Measurements from ENCODE around the gene PATE3. TPM values are rescaled to one million over a fixed set of nuclear protein-coding genes. Genes with fewer than 3 reads are reported as not detected.

Gene PATE3
- total RNA-seq = not detected

DNA sequence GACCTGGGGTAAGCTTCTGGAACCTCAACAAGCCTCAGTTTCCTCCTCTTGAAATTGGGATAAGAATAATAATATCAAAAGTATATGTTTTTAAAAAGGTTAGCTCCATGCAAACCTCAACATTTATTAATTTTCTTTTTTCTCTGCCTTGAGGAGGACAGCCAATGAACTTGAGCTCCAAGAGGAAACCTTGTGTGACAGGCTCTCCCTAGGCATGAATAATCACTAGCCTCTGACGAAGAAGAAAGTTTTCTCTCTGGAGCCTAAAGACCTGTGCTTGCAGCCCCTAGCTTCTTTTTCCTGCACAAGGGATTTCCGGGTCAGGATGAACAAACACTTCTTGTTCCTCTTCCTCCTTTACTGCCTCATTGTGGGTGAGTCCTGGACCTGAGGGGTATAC, at the start of gene PATE3:
PATE3 (plus strand) TSS at position 301 of the 400 bp plus-strand sequence; CDS start at position 326, 25 bp downstream.
- H3K27me3 Mint-ChIP-seq = peaks cover 4% of the 10 kb centered on the region

GRCh38 chr11:125740617-125741016, 47.3 kb upstream of the PATE3 start:
- no peaks in the 10 kb centered on the region for H3K36me3 Mint-ChIP-seq (ENCODE audit: low read depth)
- CTCF ChIA-PET = no interaction called here
- peaks cover 26% of the 10 kb centered on the region for H3K27me3 Mint-ChIP-seq
- POLR2A ChIA-PET = no interaction called here
- no peak overlapping the region for H3K4me3 Mint-ChIP-seq
- no peaks in the 10 kb centered on the region for H3K4me1 Mint-ChIP-seq
- no peak for DNase-seq
- no peaks in the 10 kb centered on the region for H3K9me3 Mint-ChIP-seq
- H3K27ac Mint-ChIP-seq = no peak overlapping the region

More for the DNA sequence above, at the start of gene PATE3:
- H3K36me3 Mint-ChIP-seq (ENCODE audit: low read depth) = no peaks in the 10 kb centered on the region
- H3K4me3 Mint-ChIP-seq = no peak within 1 kb of the TSS
- H3K9me3 Mint-ChIP-seq = no peaks in the 10 kb centered on the region
- no peaks in the 10 kb centered on the region for H3K4me1 Mint-ChIP-seq
- H3K27ac Mint-ChIP-seq = no peak within 1 kb of the TSS
- DNase-seq = no peak
- ChIA-PET CTCF (no interaction called here), POLR2A (no interaction called here)

DNA sequence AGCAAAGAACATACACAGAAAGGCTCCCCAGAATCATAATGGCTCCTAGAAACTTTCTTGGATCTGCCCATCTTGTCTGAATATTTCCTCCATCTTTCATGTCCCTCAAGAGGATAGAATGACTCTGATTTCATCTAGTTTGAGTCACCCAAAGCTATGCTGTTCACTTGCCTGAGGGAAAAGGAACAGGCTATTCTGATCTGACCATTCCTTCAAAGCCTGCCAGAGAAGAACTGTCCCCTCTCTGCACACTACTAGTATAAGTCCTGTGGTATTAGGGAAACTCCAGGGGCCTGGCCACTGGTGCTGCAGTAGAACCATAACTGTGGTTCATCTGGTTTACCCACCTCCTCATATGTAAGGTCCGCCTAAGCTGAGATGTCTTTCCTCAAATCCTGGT, 44.2 kb upstream of the PATE3 start:
- CTCF ChIA-PET = no interaction called here
- H3K36me3 Mint-ChIP-seq (ENCODE audit: low read depth) = no peaks in the 10 kb centered on the region
- H3K9me3 Mint-ChIP-seq = no peaks in the 10 kb centered on the region
- peaks cover 12% of the 10 kb centered on the region for H3K27me3 Mint-ChIP-seq
- POLR2A ChIA-PET = no interaction called here
- no peak overlapping the region for H3K4me3 Mint-ChIP-seq
- no peak overlapping the region for H3K27ac Mint-ChIP-seq
- H3K4me1 Mint-ChIP-seq = no peaks in the 10 kb centered on the region
- no peak for DNase-seq

DNA sequence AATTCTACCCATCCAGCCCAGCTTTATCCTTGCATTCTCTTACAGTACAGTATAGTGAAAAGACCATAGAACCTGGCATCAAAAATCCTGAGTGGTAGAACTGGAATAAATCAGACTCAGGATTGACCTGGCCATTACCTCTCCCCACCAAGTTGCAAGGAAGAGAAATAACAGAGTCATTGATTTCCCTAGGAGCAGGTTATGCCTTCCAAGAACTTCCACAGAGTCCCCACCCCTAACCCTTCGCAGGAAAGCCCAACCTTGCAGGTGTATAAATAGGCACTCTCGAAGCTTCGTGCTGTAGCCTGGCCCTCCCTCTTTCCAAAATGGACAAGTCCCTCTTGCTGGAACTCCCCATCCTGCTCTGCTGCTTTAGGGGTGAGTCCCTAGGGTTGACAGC, 41.9 kb upstream of the PATE3 start, which contains the start of gene PATE1:
PATE1 (plus strand) TSS at position 301 of the 400 bp plus-strand sequence; CDS start at position 327, 26 bp downstream.
- no peak for DNase-seq
- Mint-ChIP-seq H3K27ac (no peak within 1 kb of the TSS), H3K36me3 (ENCODE audit: low read depth) (no peaks in the 10 kb centered on the region), H3K9me3 (no peaks in the 10 kb centered on the region), H3K4me1 (no peaks in the 10 kb centered on the region), H3K27me3 (peaks cover 8% of the 10 kb centered on the region), H3K4me3 (no peak within 1 kb of the TSS)
- ChIA-PET POLR2A (interaction anchor here (0.6 kb wide), 1 partner anchor 466 kb away, joined by 3 read pairs; no protein-coding TSS in a partner anchor), CTCF (no interaction called here)

- no peak for DNase-seq
- no peak overlapping the region for H3K27ac Mint-ChIP-seq
- peaks cover 4% of the 10 kb centered on the region for H3K27me3 Mint-ChIP-seq
- POLR2A ChIA-PET = no interaction called here
- H3K4me1 Mint-ChIP-seq = no peaks in the 10 kb centered on the region
- H3K9me3 Mint-ChIP-seq = no peaks in the 10 kb centered on the region
- no peaks in the 10 kb centered on the region for H3K36me3 Mint-ChIP-seq (ENCODE audit: low read depth)
- CTCF ChIA-PET = interaction anchor here (0.8 kb wide), 1 partner anchor 9 kb away, joined by 3 read pairs; no protein-coding TSS in a partner anchor
- no peak overlapping the region for H3K4me3 Mint-ChIP-seq
Observed at GRCh38 chr11:125750629-125751028, 37.3 kb upstream of the PATE3 start.

DNA sequence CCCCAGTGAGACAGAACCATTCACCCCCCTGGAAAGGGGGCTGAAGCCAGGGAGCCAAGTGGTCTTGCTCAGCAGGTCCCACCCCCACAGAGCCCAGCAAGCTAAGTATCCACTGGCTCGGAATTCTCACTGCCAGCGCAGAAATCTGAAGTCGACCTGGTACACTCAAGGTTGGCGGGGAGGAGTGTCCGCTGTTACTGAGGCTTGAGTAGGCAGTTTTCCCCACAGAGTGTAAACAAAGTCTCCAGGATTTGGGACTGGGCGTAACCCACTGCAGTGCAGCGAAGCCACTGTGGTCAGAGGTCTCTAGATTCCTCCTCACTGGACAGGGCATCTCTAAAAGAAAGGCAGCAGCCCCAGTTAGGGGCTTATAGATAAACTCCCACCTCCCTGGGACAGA, 31.9 kb upstream of the PATE3 start:
- ChIA-PET POLR2A (no interaction called here), CTCF (no interaction called here)
- DNase-seq = no peak
- Mint-ChIP-seq H3K27me3 (peaks cover 12% of the 10 kb centered on the region), H3K4me1 (no peaks in the 10 kb centered on the region), H3K9me3 (no peaks in the 10 kb centered on the region), H3K4me3 (no peak overlapping the region), H3K36me3 (ENCODE audit: low read depth) (no peaks in the 10 kb centered on the region), H3K27ac (no peak overlapping the region)

DNA sequence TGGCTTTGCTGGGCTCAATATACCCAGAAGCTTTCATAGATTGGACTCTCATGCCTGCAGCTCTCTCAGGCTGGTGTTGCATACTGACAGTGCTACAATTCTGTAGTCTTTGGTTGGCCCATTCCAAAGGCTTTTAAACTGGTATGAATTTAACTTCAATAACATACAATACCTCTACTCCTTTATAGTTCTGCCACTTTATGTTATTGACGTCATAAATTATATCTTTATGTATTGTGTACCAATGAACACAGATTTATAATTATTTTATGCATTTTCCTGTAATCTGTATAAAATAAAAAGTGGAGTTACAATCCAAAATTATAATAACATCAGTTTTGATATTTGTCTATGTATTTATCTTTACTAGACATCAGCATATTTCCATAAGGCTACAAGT, 25.5 kb upstream of the PATE3 start:
- peaks cover 11% of the 10 kb centered on the region for H3K27me3 Mint-ChIP-seq
- H3K36me3 Mint-ChIP-seq (ENCODE audit: low read depth) = no peaks in the 10 kb centered on the region
- H3K4me3 Mint-ChIP-seq = no peak overlapping the region
- H3K27ac Mint-ChIP-seq = no peak overlapping the region
- no peaks in the 10 kb centered on the region for H3K9me3 Mint-ChIP-seq
- no peak for DNase-seq
- ChIA-PET POLR2A (no interaction called here), CTCF (no interaction called here)
- H3K4me1 Mint-ChIP-seq = no peaks in the 10 kb centered on the region

GRCh38 chr11:125763483-125763882, 24.4 kb upstream of the PATE3 start:
- CTCF ChIA-PET = no interaction called here
- POLR2A ChIA-PET = no interaction called here
- Mint-ChIP-seq H3K9me3 (no peaks in the 10 kb centered on the region), H3K4me3 (no peak overlapping the region), H3K36me3 (ENCODE audit: low read depth) (no peaks in the 10 kb centered on the region), H3K27me3 (peaks cover 7% of the 10 kb centered on the region), H3K27ac (no peak overlapping the region), H3K4me1 (no peaks in the 10 kb centered on the region)
- DNase-seq = no peak

- Mint-ChIP-seq H3K36me3 (ENCODE audit: low read depth) (no peaks in the 10 kb centered on the region), H3K27ac (no peak overlapping the region), H3K27me3 (peaks cover 4% of the 10 kb centered on the region), H3K4me3 (no peak overlapping the region), H3K9me3 (no peaks in the 10 kb centered on the region), H3K4me1 (no peaks in the 10 kb centered on the region)
- POLR2A ChIA-PET = no interaction called here
- CTCF ChIA-PET = no interaction called here
- no peak for DNase-seq
Observed at GRCh38 chr11:125766251-125766650, 21.7 kb upstream of the PATE3 start.

DNA sequence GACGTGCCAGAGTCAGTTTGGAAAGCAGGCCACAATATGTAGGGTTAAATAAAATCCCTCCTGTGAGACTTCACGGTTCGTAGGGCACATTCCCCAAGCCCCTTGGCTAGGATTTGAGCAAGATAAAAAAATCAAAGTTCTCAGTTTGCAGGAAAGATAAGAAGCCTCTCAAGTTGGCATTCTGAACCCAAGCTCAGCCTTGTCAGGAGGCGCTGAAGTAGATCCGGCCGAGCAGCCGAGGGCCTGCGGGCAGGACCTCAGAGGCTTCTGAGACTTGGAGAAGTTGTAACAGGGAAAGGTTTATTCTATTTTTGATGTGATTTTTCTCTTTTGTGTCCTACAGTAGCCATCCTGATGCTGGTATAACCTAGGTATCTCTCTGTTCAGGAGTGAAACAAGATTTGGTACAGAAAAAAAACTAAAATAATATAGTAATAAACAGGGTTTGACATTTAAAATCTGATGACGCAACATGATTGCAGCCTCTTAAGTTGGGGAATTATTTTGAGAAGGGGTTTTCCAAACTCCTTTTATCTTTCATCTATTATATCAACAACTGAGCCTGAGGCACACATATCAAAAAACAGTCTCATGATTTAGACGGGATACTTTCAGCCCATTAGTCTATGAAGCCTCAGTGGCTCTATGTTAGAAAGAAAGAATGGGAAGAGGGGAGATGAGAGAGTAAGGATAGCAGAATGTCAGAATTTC, 19.4 kb upstream of the PATE3 start:
- H3K4me3 Mint-ChIP-seq = no peak overlapping the region
- DNase-seq = no peak
- H3K9me3 Mint-ChIP-seq = no peaks in the 10 kb centered on the region
- POLR2A ChIA-PET = no interaction called here
- CTCF ChIA-PET = no interaction called here
- H3K4me1 Mint-ChIP-seq = no peaks in the 10 kb centered on the region
- peaks cover 3% of the 10 kb centered on the region for H3K27me3 Mint-ChIP-seq
- no peaks in the 10 kb centered on the region for H3K36me3 Mint-ChIP-seq (ENCODE audit: low read depth)
- no peak overlapping the region for H3K27ac Mint-ChIP-seq

DNA sequence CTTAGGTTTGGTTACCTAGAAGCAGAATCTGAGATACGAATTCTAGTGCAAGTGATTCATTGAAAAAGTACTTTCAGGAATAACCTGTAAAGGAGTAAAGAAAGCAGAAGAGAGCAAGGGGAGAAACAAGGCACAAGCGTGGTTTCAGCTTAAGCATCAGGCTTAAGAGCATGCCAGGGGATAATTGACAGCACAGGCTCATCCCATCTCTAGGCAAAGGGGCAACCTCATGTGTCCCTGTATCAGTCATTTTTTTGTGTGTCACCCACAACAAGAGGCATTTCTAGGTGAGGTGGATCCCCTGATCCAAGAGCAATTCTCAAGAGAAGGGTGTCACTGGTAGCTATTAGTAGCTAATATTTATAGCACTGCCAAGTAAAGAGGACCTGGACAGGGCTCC, 17.3 kb upstream of the PATE3 start:
- Mint-ChIP-seq H3K27me3 (peaks cover 3% of the 10 kb centered on the region), H3K36me3 (ENCODE audit: low read depth) (no peaks in the 10 kb centered on the region), H3K4me1 (no peaks in the 10 kb centered on the region), H3K9me3 (no peaks in the 10 kb centered on the region), H3K27ac (no peak overlapping the region), H3K4me3 (no peak overlapping the region)
- no peak for DNase-seq
- ChIA-PET POLR2A (no interaction called here), CTCF (no interaction called here)

DNA sequence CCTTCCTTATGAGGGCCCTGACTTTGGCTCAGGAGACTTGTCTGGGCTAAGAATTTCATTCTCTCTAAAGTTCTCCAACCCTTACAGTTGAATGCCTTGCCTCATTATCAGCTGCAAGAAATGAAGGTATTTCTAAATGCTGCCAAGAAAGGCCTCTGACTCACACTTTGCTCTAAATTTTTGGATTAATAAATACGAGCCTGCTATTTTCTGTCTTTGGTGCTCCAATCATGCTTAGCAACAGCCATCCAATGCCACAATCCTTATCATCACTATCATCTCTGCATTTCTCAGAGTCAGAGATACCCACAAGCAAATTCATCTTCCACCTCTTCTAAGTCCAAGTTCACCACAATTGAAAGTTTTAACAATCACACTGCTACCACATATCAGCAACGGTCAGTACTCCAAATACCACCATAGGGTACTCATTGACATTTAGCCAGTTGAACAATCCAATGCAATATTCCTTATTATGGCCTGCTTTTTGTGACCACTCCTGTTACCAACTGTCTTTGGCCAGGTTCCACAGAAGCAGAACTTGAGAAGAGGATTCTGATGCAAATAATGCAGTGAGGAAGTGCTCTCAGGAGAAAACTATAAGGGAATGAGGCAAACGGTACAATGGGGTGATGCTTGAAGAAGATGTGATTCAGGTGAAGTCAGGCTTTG, 15.0 kb upstream of the PATE3 start:
- ChIA-PET CTCF (no interaction called here), POLR2A (no interaction called here)
- no peak for DNase-seq
- Mint-ChIP-seq H3K4me3 (no peak overlapping the region), H3K27ac (no peak overlapping the region), H3K27me3 (peaks cover 6% of the 10 kb centered on the region), H3K4me1 (no peaks in the 10 kb centered on the region), H3K9me3 (no peaks in the 10 kb centered on the region), H3K36me3 (ENCODE audit: low read depth) (no peaks in the 10 kb centered on the region)

- POLR2A ChIA-PET = no interaction called here
- Mint-ChIP-seq H3K4me3 (no peak overlapping the region), H3K27me3 (peaks cover 6% of the 10 kb centered on the region), H3K4me1 (no peaks in the 10 kb centered on the region), H3K27ac (no peak overlapping the region), H3K9me3 (no peaks in the 10 kb centered on the region), H3K36me3 (ENCODE audit: low read depth) (no peaks in the 10 kb centered on the region)
- no peak for DNase-seq
- CTCF ChIA-PET = no interaction called here
Observed at GRCh38 chr11:125773516-125773915, 14.4 kb upstream of the PATE3 start.

DNA sequence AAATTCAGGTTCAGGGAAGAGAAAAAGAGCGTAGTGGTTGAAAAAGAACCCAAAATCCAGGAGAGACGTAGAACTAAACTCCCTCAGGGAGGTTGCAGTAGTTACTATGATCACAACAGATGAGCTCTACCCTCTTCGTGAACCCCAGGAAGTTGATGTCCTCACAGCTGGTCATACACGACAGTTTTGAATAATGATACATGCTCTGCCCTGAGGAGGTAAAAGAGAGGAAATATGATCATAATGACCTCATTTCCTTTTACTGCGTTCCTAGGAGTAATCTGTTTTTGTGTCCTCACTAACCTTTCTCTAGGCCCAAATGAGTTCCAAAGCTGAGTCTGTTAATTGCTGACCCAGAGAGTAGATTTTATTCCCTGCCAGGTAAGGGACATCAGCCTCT, 10.6 kb upstream of the PATE3 start:
- no peaks in the 10 kb centered on the region for H3K36me3 Mint-ChIP-seq (ENCODE audit: low read depth)
- no peaks in the 10 kb centered on the region for H3K9me3 Mint-ChIP-seq
- no peak for DNase-seq
- peaks cover 6% of the 10 kb centered on the region for H3K27me3 Mint-ChIP-seq
- CTCF ChIA-PET = no interaction called here
- POLR2A ChIA-PET = no interaction called here
- no peak overlapping the region for H3K4me3 Mint-ChIP-seq
- no peaks in the 10 kb centered on the region for H3K4me1 Mint-ChIP-seq
- H3K27ac Mint-ChIP-seq = no peak overlapping the region
